IMR-90 (cell line): Measurements from ENCODE around the gene TEKT1. TPM values are rescaled to one million over a fixed set of nuclear protein-coding genes. Genes with fewer than 3 reads are reported as not detected.

ENCODE experiments used
- ATAC-seq: fragments of 200-7000 bp; cut with Tn5 transposase; 2 replicates; pipeline ENCODE4 v1.9.1; 2020; ENCODE audit warnings: low read depth, mild to moderate bottlenecking, moderate library complexity
- BruUV-seq: library from RNA; stranded (reverse); fragments of 400-500 nt; replicated peaks from 2 replicates; lab custom pipeline; 2021; lab: Mats Ljungman, UMichigan
- CTCF ChIA-PET: fragments of 300-600 bp; formaldehyde crosslinking; extraction: SDS; loops from one replicate; lab custom pipeline; 2021; ENCODE audit warnings: antibody characterized with exemption; lab: Yijun Ruan, JAX
- POLR2A ChIA-PET: fragments of 300-600 bp; sonication (Branson Sonifier 250); formaldehyde crosslinking; loops from one replicate; lab custom pipeline; 2022; ENCODE audit warnings: antibody characterized with exemption; ENCODE audit not compliant: unreplicated experiment; lab: Charles Lee
- DNase-seq: peaks from one replicate; pipeline ENCODE4 v3.0.0; 2013
- H2AFZ ChIP-seq: replicated peaks from 2 replicates; pipeline ENCODE3; 2013; ENCODE audit warnings: low read length, mild to moderate bottlenecking; ENCODE audit not compliant: poor library complexity
- H2AK5ac ChIP-seq: 2 replicates; pipeline ENCODE4 v1.6.1; 2013; ENCODE audit warnings: low read depth, low read length, inconsistent platforms
- H2AK9ac ChIP-seq: replicated peaks from 2 replicates; pipeline ENCODE3; 2013; ENCODE audit warnings: mild to moderate bottlenecking, low read depth, low read length, moderate library complexity; ENCODE audit not compliant: poor library complexity
- H2BK120ac ChIP-seq: 2 replicates; pipeline ENCODE4 v1.6.1; 2013; ENCODE audit warnings: low read depth, low read length, inconsistent platforms
- H2BK15ac ChIP-seq: 3 replicates; pipeline ENCODE4 v1.6.1; 2013; ENCODE audit warnings: low read depth, low read length, inconsistent platforms
- H2BK20ac ChIP-seq: 2 replicates; pipeline ENCODE4 v1.6.1; 2013; ENCODE audit warnings: low read depth, mild to moderate bottlenecking, inconsistent platforms, low read length, moderate library complexity
- H2BK5ac ChIP-seq: 2 replicates; pipeline ENCODE4 v1.6.1; 2013; ENCODE audit warnings: mild to moderate bottlenecking, low read depth, low read length, inconsistent platforms; ENCODE audit not compliant: poor library complexity, severe bottlenecking
- H3K14ac ChIP-seq: replicated peaks from 2 replicates; pipeline ENCODE4 v1.6.1; 2013; ENCODE audit warnings: low read depth, low read length, inconsistent platforms
- H3K18ac ChIP-seq: 2 replicates; pipeline ENCODE4 v1.6.1; 2013; ENCODE audit warnings: low read depth, low read length, control low read depth
- H3K23ac ChIP-seq: 2 replicates; pipeline ENCODE4 v1.6.1; 2013; ENCODE audit warnings: low read depth, low read length, inconsistent platforms
- H3K27ac ChIP-seq: 2 replicates; pipeline ENCODE4 v1.5.1; 2013; ENCODE audit warnings: mild to moderate bottlenecking, control low read depth, low read length; ENCODE audit not compliant: insufficient read depth
- H3K27me3 ChIP-seq: 2 replicates; pipeline ENCODE4 v1.6.1; 2013; ENCODE audit warnings: low read length; ENCODE audit not compliant: control insufficient read depth, insufficient read depth
- H3K36me3 ChIP-seq: 2 replicates; pipeline ENCODE4 v1.6.1; 2013; ENCODE audit warnings: low read length, mixed read lengths; ENCODE audit not compliant: control insufficient read depth, insufficient read depth
- H3K4ac ChIP-seq: 2 replicates; pipeline ENCODE4 v1.6.1; 2013; ENCODE audit warnings: low read depth, low read length, inconsistent platforms
- H3K4me1 ChIP-seq: 2 replicates; pipeline ENCODE4 v1.6.1; 2013; ENCODE audit warnings: low read length, mixed read lengths; ENCODE audit not compliant: control insufficient read depth, insufficient read depth
- H3K4me2 ChIP-seq: 2 replicates; pipeline ENCODE4 v1.6.1; 2013; ENCODE audit warnings: low read depth, mild to moderate bottlenecking, control low read depth, low read length, moderate library complexity
- H3K4me3 ChIP-seq: 2 replicates; pipeline ENCODE4 v1.5.1; 2013; ENCODE audit warnings: low read depth, mild to moderate bottlenecking, control low read depth, low read length, moderate library complexity; ENCODE audit not compliant: insufficient read depth
- H3K56ac ChIP-seq: 2 replicates; pipeline ENCODE4 v1.6.1; 2013; ENCODE audit warnings: low read length, inconsistent platforms; ENCODE audit not compliant: insufficient read depth; ENCODE audit errors: extremely low read depth
- H3K79me1 ChIP-seq, 2 experiments: 2 replicates each; pipeline ENCODE4 v1.6.1; 2013; ENCODE audit warnings: low read length in 2 of 2, inconsistent platforms in 1 of 2, low read depth in 1 of 2
- H3K9ac ChIP-seq: 2 replicates; pipeline ENCODE4 v1.6.1; 2013; ENCODE audit warnings: low read depth, low read length, control low read depth
- H3K9me1 ChIP-seq: 2 replicates; pipeline ENCODE4 v1.6.1; 2013; ENCODE audit warnings: low read length, inconsistent platforms; ENCODE audit not compliant: insufficient read depth
- H3K9me3 ChIP-seq: 2 replicates; pipeline ENCODE4 v1.6.1; 2013; ENCODE audit warnings: low read length; ENCODE audit not compliant: control insufficient read depth, insufficient read depth
- H4K20me1 ChIP-seq: 2 replicates; pipeline ENCODE4 v1.6.1; 2013; ENCODE audit warnings: low read length, inconsistent platforms; ENCODE audit not compliant: insufficient read depth
- H4K5ac ChIP-seq: 2 replicates; pipeline ENCODE4 v1.6.1; 2013; ENCODE audit warnings: mild to moderate bottlenecking, low read depth, low read length, control low read depth
- H4K8ac ChIP-seq, 2 experiments: 2 replicates each; pipeline ENCODE4 v1.6.1; 2013; ENCODE audit warnings: low read depth in 2 of 2, low read length in 2 of 2, control low read depth in 1 of 2, inconsistent platforms in 1 of 2
- H4K91ac ChIP-seq: 2 replicates; pipeline ENCODE4 v1.6.1; 2013; ENCODE audit warnings: low read depth, low read length, inconsistent platforms; ENCODE audit not compliant: insufficient read depth
- BHLHE40 ChIP-seq: fragments of 150-350 bp; IDR thresholded peaks from 2 replicates; pipeline ENCODE4 v1.6.1; 2016; ENCODE audit warnings: mild to moderate bottlenecking, low read depth, low read length
- FOS ChIP-seq: fragments of 150-350 bp; IDR thresholded peaks from 2 replicates; pipeline ENCODE4 v1.6.1; 2016; ENCODE audit warnings: low read depth, low read length
- MAZ ChIP-seq: IDR thresholded peaks from 2 replicates; pipeline ENCODE4 v1.6.1; 2012; ENCODE audit warnings: low read depth, mild to moderate bottlenecking, low read length, improper control_type of control experiment, moderate library complexity, borderline replicate concordance
- NFE2L2 ChIP-seq: fragments of 150-350 bp; IDR thresholded peaks from 2 replicates; pipeline ENCODE4 v1.6.1; 2016; ENCODE audit warnings: low read depth, mild to moderate bottlenecking, low read length
- SMC3 ChIP-seq: fragments of 150-350 bp; IDR thresholded peaks from 2 replicates; pipeline ENCODE4 v1.6.1; 2016; ENCODE audit warnings: low read depth, mild to moderate bottlenecking, antibody characterized with exemption, low read length, moderate library complexity
- USF2 ChIP-seq: fragments of 150-350 bp; IDR thresholded peaks from 2 replicates; pipeline ENCODE4 v1.6.1; 2017; ENCODE audit warnings: mild to moderate bottlenecking, antibody characterized with exemption, low read length, low read depth
- WGBS, 2 experiments: methylation state at CpG; one replicate each; pipeline versions ENCODE4 v1.1.5 to v1.1.7; 2013; ENCODE audit warnings: missing lambda C conversion rate in 2 of 2; ENCODE audit not compliant: insufficient read length in 1 of 2; ENCODE audit errors: extremely low coverage in 2 of 2; 5-methylcytosine and 5-hydroxymethylcytosine counted together
- dilution Hi-C: fragments of 300-500 bp; cut with HindIII; formaldehyde crosslinking; loops from one replicate; pipeline ENCODE4 v1.14.3; 2018; ENCODE audit warnings: low sequenced_read_pairs; ENCODE audit not compliant: unreplicated experiment
- in situ Hi-C: fragments of 300-500 bp; cut with MboI; formaldehyde crosslinking; loops from 3 replicates; pipeline ENCODE4 v1.14.3; 2019; ENCODE audit warnings: low sequenced_read_pairs, inconsistent platforms, mixed read lengths
- intact Hi-C: fragments of 100-400 bp; cut with micrococcal nuclease; formaldehyde crosslinking; loops from 2 replicates; pipeline ENCODE4 v1.10.0; 2022
- polyA plus RNA-seq, 3 experiments: library from polyadenylated mRNA; depleted of rRNA; stranded (reverse); fragments of >200 nt; gene quantifications; 2 replicates each; pipeline ENCODE4 v1.2.3, GENCODE V29; 2012; ENCODE audit warnings: low replicate concordance in 1 of 3
- total RNA-seq: library from RNA; depleted of rRNA; stranded (reverse); fragments of >200 nt; gene quantifications from 2 replicates; pipeline ENCODE4 v1.2.3, GENCODE V29; 2012

The TEKT1 gene
- total and polyA plus RNA-seq, 2 of the 4 experiments (the other 2 are of a cell fraction): not detected

GRCh38 chr17:6868582-6868981 is 37.1 kb upstream of the TEKT1 start:
- H3K18ac ChIP-seq: no peak overlapping the region
- WGBS, 2 experiments: 67% methylated on average over 1 of the region's 2 CpGs; no CpG with 5 or more reads in 1 of the 2 experiments
- no peak overlapping the region for H4K8ac ChIP-seq
- no peak overlapping the region for H3K14ac ChIP-seq
- H2BK120ac ChIP-seq: no peak overlapping the region
- H2AK5ac ChIP-seq: no peak overlapping the region
- no peak overlapping the region for H4K91ac ChIP-seq
- ChIA-PET POLR2A (no interaction called here), CTCF (interaction anchor here (0.5 to 0.8 kb wide), 2 partner anchors 42 to 148 kb away, joined by 3 to 5 read pairs; no protein-coding TSS in a partner anchor)
- TF ChIP-seq USF2 (no peak), NFE2L2 (no peak), FOS (no peak), BHLHE40 (no peak), MAZ (no peak), SMC3 (no peak)
- BruUV-seq: no TSS peak
- H3K4me3 ChIP-seq: no peak overlapping the region
- H2AFZ ChIP-seq: no peak overlapping the region
- H3K9ac ChIP-seq: no peak overlapping the region
- no peaks in the 10 kb centered on the region for H3K9me3 ChIP-seq
- H3K4me1 ChIP-seq: no peaks in the 10 kb centered on the region
- H3K79me1 ChIP-seq: no peaks in the 10 kb centered on the region
- H4K5ac ChIP-seq: no peak overlapping the region
- H3K36me3 ChIP-seq: no peaks in the 10 kb centered on the region
- H2BK20ac ChIP-seq: no peak overlapping the region
- H3K27me3 ChIP-seq: peaks cover 2% of the 10 kb centered on the region; the same call in 1 of the 2 replicates
- intact Hi-C loops: no loop called here
- no peak overlapping the region for H3K27ac ChIP-seq
- no peak overlapping the region for H2BK5ac ChIP-seq
- no peak overlapping the region for H2BK15ac ChIP-seq
- in situ Hi-C loops: no loop called here
- no peak overlapping the region for H2AK9ac ChIP-seq
- H3K56ac ChIP-seq: no peak overlapping the region
- H4K20me1 ChIP-seq: no peaks in the 10 kb centered on the region
- no peak overlapping the region for H3K4ac ChIP-seq
- dilution Hi-C loops: no loop called here
- H3K4me2 ChIP-seq: no peak overlapping the region
- H3K23ac ChIP-seq: no peak overlapping the region
- H3K9me1 ChIP-seq: no peaks in the 10 kb centered on the region
- ATAC-seq: no peak
- DNase-seq: no peak
